Lower leg skin (tissue), 4 donors: ENCODE data around the gene CD79A. TPM values are rescaled to one million over a fixed set of nuclear protein-coding genes. Genes with fewer than 3 reads are reported as not detected.

Experiments used
- DNase-seq, 2 donors: peaks; one replicate each; pipeline ENCODE4 v3.0.0-alpha.2; 2019; ENCODE audit warnings: low spot score in 2 of 2
- H3K4me3 ChIP-seq: fragments of 200-600 bp; sonication (generic); 2 replicates; pipeline ENCODE4 v1.5.1; 2017; ENCODE audit warnings: mild to moderate bottlenecking, low read depth; ENCODE audit not compliant: poor library complexity, severe bottlenecking
- POLR2A ChIP-seq, 2 donors: fragments of 450-650 bp; IDR thresholded peaks; one replicate each; pipeline ENCODE4 v1.6.1; 2016 to 2017; ENCODE audit warnings: antibody characterized with exemption in 2 of 2, mild to moderate bottlenecking in 1 of 2, moderate library complexity in 1 of 2
- WGBS, 2 donors: methylation state at CpG; one replicate each; pipeline ENCODE4 v1.1.5; 2018; 5-methylcytosine and 5-hydroxymethylcytosine counted together
- intact Hi-C: fragments of 100-400 bp; cut with DNase I; formaldehyde crosslinking; loops from one replicate; pipeline ENCODE4 v1.15.0; 2023; ENCODE audit warnings: low total_unique reads
- total RNA-seq, 4 donors: library from RNA; depleted of rRNA; stranded (reverse); fragments of >200 nt; gene quantifications; one replicate each; pipeline ENCODE4 v1.1.0, GENCODE V29; 2016
- TF ChIP-seq, protein P1 (sequence below), 3 donors: fragments of 450-650 bp; IDR thresholded peaks; one replicate each; pipeline ENCODE4 v1.5.1; 2016; ENCODE audit warnings: antibody characterized with exemption in 3 of 3, mild to moderate bottlenecking in 3 of 3, moderate library complexity in 2 of 3

The CD79A gene
- total RNA-seq, 4 donors from 2014 or later, result 0.81 TPM; not detected in 3

DNA sequence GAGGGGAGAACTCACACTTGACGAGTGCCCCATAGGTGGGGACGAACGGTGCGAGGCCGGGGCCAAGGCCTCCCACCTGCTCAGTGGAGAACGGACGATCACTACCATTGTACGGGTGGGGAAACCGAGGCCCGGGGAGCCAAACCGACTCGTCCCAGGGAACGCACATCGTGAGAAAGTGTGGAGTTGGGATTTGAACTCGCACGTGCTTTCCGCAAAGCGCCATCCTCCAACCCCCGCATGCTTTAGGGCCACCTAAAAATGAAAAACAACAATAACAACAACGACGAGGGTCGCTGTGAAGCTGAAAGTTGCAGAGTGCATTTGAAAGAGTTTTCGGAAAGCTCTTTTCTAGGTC lies 6.4 kb downstream of the CD79A start:
- intact Hi-C loops, result no loop called here
- TF ChIP-seq POLR2A (IDR thresholded peaks at IDR 0.05), result no peak
- TF ChIP-seq, protein P1, sequence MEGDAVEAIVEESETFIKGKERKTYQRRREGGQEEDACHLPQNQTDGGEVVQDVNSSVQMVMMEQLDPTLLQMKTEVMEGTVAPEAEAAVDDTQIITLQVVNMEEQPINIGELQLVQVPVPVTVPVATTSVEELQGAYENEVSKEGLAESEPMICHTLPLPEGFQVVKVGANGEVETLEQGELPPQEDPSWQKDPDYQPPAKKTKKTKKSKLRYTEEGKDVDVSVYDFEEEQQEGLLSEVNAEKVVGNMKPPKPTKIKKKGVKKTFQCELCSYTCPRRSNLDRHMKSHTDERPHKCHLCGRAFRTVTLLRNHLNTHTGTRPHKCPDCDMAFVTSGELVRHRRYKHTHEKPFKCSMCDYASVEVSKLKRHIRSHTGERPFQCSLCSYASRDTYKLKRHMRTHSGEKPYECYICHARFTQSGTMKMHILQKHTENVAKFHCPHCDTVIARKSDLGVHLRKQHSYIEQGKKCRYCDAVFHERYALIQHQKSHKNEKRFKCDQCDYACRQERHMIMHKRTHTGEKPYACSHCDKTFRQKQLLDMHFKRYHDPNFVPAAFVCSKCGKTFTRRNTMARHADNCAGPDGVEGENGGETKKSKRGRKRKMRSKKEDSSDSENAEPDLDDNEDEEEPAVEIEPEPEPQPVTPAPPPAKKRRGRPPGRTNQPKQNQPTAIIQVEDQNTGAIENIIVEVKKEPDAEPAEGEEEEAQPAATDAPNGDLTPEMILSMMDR (IDR thresholded peaks at IDR 0.05), result no peak
- no peak for DNase-seq
- peak overlapping the region; percentile 74 for H3K4me3 ChIP-seq
- 1% methylated on average over 21 of the region's 23 CpGs for WGBS, 2 donors

DNA sequence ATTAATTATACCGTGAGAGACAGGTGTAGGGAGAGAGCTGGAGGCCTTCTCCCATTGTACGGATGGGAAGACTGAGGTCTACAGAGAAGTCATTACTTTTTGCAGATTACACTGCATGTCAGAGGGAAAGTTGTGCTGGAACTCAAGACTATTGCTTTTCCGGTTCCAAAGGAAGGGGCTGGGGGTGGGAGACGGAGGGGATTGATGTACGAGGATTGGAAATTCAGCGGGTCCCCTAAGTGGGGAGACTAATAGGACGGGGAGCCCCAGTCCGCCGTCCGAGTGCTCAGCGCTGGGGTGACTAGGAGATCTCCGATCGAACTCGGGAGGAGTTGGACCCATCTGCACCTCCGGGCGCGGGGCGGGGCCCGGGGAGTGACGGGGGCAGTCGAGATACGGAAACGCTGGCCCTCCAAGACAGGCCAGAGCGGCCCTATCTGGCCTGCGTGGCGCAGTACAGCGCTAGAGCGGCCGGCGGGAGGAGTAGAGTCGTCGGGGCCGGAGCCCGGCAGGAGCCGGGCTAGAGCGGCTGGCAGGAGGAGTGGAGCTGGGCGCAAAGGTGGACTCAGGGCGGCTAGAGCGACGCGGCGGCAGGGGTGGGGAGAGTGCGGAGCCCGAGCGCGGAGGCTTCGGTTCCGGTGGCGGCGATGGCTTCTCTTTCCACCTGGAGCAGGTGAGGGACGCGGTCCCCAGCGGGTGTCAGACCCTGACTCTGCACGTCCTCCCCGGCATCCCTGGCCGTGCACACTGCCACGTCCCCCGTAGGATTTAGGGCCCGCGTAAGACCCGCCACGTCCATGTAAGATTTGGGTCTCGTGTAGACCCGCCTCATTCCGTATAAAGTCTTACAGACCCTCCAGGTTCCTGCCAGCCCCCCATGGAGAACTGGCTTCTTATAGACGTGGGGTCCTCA lies 7.0 kb downstream of the CD79A start:
- intact Hi-C loops, result no loop called here
- WGBS, 2 donors, result 1% methylated on average over 61 to 66 of the region's 66 CpGs
- TF ChIP-seq, protein P1 (IDR thresholded peaks at IDR 0.05), result no peak
- TF ChIP-seq POLR2A (IDR thresholded peaks at IDR 0.05), result no peak
- DNase-seq, result peak; percentile 91 to 98
- H3K4me3 ChIP-seq, result peak overlapping the region; percentile 74

DNA sequence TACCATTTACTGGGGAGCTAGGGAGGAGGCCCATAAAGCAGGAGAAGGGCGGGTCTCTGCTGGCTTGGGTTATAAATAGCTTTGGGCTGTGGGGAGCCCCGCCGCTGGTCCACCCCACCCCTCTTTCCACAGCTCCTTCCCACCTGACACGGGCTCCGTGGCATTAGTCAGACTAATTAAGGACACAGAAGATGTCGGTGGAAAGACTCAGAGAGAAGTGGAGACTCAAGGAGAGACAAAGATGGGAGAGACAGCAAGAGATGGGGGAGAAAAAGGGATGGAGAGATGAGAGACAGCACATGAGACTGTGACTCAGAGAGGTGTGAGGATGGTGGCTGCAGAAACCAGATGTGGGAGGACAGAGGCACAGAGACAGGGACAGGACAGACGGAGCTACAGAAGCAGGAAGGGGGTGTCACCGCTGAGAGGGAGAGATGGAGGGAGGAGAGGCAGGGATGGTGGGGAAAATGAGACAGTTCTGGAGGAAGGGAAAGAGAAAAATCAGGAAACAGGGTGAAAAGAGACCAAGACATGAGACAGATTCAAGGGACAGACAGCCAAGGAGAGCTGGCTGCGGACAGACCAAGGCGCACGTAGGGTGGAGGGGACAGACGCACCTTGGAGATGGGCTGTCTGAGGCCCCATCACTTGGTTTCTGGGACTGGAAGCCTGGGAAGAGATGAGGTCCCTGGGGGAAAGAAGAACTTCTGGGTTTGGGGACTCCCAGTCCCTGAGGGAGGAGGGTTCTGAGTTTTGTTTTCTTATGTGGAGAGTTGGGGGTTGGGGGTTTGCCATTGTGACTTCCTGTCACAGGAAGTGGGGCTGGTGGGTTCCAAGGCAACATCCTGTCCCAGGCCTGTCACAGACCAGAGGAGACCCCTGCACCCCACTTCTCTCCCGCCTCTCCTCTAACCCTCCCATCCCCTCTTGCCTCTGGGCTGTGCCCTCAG lies 10.0 kb downstream of the CD79A start:
- intact Hi-C loops, result no loop called here
- WGBS, 2 donors, result 52 to 54% methylated on average over 13 of the region's 13 CpGs
- no peak overlapping the region for H3K4me3 ChIP-seq
- no peak for TF ChIP-seq POLR2A (IDR thresholded peaks at IDR 0.05)
- TF ChIP-seq, protein P1 (IDR thresholded peaks at IDR 0.05), result no peak
- DNase-seq, result no peak

DNA sequence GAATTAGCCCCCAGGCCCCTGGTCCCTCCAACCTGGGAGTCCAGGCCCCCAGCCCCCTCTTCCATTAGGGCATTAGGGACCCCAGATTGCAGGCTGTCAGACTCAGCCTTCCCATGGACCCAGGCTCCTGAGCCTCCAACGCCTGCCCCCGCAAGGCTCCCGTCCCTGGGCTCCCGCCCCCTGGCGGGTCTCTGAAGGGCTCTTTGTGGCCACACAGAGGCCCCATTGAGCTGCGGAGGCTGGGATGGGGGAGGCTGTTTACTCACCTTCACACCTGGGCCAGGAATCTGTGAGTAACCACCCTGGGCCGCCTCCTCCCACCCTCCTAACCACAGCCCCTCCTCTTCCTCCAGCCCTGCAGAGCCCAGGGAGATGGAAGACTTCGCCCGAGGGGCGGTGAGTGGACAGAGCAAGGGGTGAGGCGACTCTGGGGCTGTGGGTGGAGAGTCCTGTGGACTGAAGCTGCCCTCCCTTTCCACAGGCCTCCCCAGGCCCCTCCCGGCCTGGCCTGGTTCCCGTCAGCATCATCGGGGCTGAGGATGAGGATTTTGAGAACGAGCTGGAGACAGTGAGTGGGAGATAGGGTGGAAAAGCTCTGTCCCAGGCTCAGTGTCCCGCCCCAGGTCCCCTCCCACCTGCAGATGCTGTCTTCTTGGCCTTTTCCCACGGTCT lies 10.8 kb downstream of the CD79A start:
- H3K4me3 ChIP-seq, result no peak overlapping the region
- intact Hi-C loops, result no loop called here
- TF ChIP-seq POLR2A (IDR thresholded peaks at IDR 0.05), result no peak
- TF ChIP-seq, protein P1 (IDR thresholded peaks at IDR 0.05), result no peak
- no peak for DNase-seq
- 63 to 70% methylated on average over 16 of the region's 17 CpGs for WGBS, 2 donors

DNA sequence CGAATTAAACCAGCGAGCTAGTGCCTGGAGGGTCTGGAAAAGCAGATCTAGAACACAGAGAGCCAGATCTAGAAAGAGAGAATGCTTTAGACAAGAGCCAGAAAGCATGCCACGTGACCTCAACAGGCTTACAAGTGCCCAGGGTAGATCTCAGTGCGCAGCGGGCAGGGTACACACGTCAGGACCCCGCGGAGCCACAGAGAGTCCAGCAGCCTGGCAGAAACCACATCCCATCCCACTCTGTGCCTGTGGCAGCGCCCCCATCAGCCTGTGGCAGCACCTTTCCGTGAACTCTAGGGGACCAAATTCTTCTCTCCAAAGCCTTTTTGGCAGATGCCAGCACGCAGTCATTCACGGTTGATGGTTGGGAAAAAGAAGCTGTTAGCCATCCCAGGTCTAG lies 11.8 kb downstream of the CD79A start:
- TF ChIP-seq, protein P1 (IDR thresholded peaks at IDR 0.05), result no peak
- no peak for TF ChIP-seq POLR2A (IDR thresholded peaks at IDR 0.05)
- DNase-seq, result no peak
- intact Hi-C loops, result no loop called here
- H3K4me3 ChIP-seq, result no peak overlapping the region
- 86 to 87% methylated on average over 8 to 12 of the region's 12 CpGs for WGBS, 2 donors
